Prostate gland (tissue), 2 donors: ENCODE data around the gene MICU1.
A peak's percentile ranks its signal among the peaks of the same experiment; 100 is the strongest.

Experiments used
- POLR2A ChIP-seq: fragments of 450-650 bp; IDR thresholded peaks from one replicate; pipeline ENCODE4 v1.6.1; 2016; ENCODE audit warnings: antibody characterized with exemption, mild to moderate bottlenecking
- TF ChIP-seq, protein P1 (sequence below), 4 experiments: fragments of 200-600 bp in 2 of 4; fragments of 450-650 bp in 2 of 4; sonication (generic) in 2 of 4; IDR thresholded peaks; 1 replicate in 3 of 4; 2 replicates in 1 of 4; pipeline ENCODE4 v1.5.1; 2016 to 2019; ENCODE audit warnings: antibody characterized with exemption in 4 of 4, mild to moderate bottlenecking in 2 of 4, moderate library complexity in 2 of 4

- TF ChIP-seq, protein P1, sequence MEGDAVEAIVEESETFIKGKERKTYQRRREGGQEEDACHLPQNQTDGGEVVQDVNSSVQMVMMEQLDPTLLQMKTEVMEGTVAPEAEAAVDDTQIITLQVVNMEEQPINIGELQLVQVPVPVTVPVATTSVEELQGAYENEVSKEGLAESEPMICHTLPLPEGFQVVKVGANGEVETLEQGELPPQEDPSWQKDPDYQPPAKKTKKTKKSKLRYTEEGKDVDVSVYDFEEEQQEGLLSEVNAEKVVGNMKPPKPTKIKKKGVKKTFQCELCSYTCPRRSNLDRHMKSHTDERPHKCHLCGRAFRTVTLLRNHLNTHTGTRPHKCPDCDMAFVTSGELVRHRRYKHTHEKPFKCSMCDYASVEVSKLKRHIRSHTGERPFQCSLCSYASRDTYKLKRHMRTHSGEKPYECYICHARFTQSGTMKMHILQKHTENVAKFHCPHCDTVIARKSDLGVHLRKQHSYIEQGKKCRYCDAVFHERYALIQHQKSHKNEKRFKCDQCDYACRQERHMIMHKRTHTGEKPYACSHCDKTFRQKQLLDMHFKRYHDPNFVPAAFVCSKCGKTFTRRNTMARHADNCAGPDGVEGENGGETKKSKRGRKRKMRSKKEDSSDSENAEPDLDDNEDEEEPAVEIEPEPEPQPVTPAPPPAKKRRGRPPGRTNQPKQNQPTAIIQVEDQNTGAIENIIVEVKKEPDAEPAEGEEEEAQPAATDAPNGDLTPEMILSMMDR (IDR thresholded peaks at IDR 0.05), result peak; percentile 68 to 98 (median 92)
- peak; percentile 22 for TF ChIP-seq POLR2A
Observed at GRCh38 chr10:72364239-72364777, 261.6 kb downstream of the MICU1 start.
